HL-60/S4 treated with retinoic acid at 250 ng/mL for 4 days and 3 days (cell line): ENCODE data around the gene ELMOD2.
"Not testable (repeated sequence)": the region's sequence is repeated elsewhere in the genome, so short reads cannot be mapped to it uniquely, and the experiment has no call there.

Experiments
- in situ Hi-C: fragments of 300-500 bp; cut with MboI; formaldehyde crosslinking; loops from 2 replicates; pipeline ENCODE4 v1.7.0; 2022; ENCODE audit warnings: low sequenced_read_pairs

The ELMOD2 gene

DNA sequence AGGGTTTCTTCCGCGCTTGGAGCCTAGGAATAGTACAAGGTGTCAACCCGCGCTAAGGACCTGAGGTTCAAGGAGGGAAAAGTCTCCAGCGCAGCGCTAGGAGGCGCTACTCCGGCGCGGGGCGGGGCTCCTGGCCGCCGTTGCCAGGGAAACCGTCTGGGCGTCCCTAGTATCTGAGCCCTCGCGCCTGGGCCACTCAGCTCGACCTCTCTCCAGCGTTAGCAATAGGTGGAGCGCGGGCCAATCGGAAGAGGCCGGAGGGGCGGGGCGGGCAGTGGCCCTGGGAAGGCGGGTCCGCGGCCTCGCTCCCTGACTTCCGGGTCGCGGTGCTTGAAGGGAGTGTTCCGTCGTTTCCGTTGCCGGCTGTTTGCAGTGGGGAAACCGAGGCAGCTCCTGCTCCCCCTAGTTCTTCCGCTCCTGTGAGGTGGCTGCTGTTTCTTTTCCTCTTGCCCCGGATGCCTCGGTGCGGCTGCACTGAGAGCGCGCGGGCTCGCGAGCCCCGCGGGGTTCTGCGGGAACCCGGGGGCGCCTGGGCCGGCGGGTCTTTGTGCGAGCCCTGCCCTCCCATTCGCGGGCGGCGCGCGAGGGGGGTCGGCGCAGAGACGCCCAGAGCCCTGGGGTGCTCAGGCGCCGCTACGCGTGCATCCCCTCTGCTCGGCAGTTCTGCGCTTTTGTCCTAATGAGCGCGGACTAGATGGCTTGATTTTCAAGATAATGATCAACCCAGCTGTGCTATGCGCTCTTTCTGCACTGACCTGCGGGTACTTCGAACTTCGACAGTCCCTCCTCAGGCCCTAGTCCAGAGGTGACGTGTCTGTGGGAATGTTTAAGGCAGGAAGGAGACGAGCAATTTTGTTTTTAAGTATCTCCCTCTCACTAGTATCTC lies at the start of gene ELMOD2:
ELMOD2 (plus strand) TSS at position 312 of the 886 bp plus-strand sequence. CDS start 1,261 bp downstream, outside the sequence.
- in situ Hi-C loops = no loop called here

- in situ Hi-C loops = no loop called here
Observed at GRCh38 chr4:140483445-140483844, 40.5 kb upstream of the ELMOD2 start.

DNA sequence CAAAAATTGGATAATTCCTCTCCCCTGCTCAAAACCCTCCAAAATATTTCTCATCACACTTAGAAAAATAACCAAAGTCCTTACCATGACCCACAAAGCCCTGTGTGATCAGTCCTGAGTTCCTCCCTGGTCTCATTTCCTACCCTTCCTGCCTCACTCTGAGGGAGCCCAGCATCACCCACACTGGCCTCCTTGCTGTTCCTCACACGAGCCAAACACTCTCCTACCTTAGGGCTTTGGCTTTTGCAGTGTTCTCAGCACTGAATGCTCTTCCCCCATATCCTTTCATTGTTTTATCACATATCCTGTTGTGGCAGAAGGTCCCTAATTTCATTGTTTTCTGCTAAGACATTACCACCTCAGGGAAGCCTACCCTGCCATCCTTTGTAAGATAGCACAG lies 38.0 kb upstream of the ELMOD2 start:
- in situ Hi-C loops = no loop called here

DNA sequence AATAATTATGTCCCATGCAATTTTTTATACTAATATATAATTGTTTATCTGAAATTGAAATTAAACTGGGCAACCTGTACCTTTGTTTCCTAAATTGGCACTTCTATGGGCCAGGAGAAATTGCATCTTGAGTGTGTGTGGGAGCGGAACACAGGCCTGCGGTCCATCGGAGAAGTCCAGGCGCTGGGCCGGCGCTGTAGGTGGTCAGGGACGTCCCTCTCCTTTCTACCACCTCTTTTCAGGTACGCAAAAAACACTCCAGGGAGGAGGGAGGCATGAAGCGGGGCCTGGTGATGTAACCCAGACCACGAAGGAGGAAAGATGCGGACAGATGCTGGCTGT lies 26.6 kb upstream of the ELMOD2 start:
- in situ Hi-C loops = no loop called here

DNA sequence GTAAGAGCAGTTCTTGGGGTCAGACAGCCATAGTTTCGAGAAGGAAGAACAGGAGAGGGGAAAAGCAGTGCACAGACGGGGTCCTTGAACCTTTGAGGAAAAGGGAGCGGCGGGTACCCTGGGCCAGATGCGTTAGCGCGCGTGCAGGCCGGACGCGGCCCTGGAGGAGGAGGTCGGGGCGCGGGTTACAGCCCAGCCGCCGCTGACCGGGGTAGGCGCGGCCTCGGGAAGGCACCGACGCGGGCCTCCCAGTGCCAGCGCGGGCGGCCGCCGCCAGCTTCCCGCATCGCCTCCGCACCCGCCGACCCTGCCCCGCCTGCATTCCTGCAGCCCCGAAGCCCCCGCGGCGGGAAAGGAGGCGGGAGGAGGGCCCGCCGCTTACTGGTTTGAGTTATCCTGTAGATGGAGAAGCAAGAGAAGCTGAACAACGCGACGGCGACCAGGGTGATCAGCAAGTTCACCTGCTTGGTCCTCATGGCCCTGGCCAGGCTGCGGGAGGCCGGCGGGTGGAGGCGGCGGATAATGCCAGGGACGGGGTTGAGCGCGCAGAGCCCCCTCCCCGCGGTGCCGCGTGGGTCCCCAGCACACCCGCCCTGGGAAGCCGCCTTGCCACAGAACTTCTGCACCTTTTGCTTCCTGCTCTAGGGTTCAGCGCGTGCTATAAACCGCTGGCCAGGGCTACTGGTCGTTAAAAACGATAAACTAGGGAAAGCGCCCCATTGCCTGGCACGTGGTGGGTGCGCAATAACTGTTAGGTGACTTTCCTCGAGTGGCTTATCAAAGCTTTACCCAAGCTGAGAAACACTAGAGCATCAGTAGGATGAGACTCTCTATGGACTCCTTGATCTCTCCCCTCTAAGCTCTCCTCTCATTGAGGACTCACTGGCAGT lies 26.0 kb upstream of the ELMOD2 start, which contains the start of gene MGAT4D:
MGAT4D (minus strand) TSS at position 547 of the 890 bp plus-strand sequence; CDS start at position 476, 71 bp downstream.
- in situ Hi-C loops = no loop called here

- in situ Hi-C loops = no loop called here
Observed at GRCh38 chr4:140499391-140499790, 24.6 kb upstream of the ELMOD2 start.

DNA sequence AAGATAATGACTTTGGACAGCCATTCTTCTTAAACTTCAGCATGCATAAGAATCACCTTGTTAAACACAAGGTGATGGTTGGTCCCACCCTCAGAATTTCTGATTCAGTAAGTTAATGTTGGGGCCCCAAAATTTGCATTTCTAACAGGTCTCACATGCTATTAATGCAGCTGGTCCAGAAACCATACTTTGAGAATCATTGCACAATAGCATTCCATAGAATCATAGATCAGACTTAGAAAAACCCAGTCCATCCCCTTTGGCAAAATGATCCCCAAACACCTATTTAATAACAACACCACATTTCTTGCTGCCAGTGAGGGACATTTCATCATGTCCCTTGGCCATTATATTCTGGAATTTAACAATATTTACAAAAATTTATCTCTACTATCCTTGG lies 19.7 kb upstream of the ELMOD2 start:
- in situ Hi-C loops = no loop called here

- in situ Hi-C loops = not testable (repeated sequence)
Observed at GRCh38 chr4:140513765-140514164, 10.2 kb upstream of the ELMOD2 start.

GRCh38 chr4:140515423-140515822 lies 8.5 kb upstream of the ELMOD2 start:
- in situ Hi-C loops = no loop called here

DNA sequence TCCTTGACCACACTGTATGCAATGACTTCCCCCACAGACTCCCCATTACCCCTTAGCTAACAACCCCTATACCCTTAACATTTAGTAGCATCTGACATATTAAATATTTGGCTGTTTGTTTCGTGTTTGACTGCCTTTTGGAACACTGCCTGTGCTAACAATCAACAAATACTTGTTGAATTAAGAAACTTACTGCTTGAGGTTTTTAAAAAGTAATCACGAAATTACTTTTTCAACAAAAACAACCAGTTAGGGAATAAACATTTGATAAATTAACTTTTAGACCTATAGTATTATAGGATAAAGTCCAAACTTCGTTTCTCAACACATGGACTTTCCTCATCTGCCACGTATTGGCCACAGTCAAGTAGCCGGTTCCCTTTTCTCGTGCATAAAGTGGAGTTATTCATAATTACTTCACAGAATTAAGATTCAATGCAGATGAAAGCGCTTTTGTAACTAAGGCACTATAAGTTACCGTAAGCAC lies 555 bp upstream of the ELMOD2 start:
- in situ Hi-C loops = no loop called here

GRCh38 chr4:140529434-140529833 lies 5.5 kb downstream of the ELMOD2 start:
- in situ Hi-C loops = no loop called here

- in situ Hi-C loops = no loop called here
Observed at GRCh38 chr4:140533951-140534480, 10.0 kb downstream of the ELMOD2 start.

GRCh38 chr4:140556372-140557085 lies 32.6 kb downstream of the ELMOD2 start:
- in situ Hi-C loops = no loop called here

- in situ Hi-C loops = no loop called here
Observed at GRCh38 chr4:140557831-140558435, 34.0 kb downstream of the ELMOD2 start.

DNA sequence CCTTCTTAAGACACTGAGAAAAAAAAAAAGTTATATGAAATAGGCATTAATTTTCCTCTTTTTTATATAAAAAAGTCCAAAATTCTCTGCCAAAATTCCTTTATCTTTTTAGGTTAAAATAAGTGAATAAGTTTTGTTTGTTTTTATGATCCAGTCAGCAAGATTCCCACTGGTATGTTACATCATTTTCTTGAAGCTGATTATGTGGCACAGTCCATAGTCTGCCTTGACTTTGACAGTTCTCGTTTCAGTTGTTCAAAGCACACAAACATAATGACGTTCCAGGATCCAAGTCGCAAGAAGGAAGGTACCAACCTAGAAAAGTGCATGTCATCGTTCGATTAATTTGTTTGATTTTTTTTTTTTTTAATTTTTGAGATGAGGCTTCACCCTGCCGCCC lies 35.7 kb downstream of the ELMOD2 start:
- in situ Hi-C loops = no loop called here

DNA sequence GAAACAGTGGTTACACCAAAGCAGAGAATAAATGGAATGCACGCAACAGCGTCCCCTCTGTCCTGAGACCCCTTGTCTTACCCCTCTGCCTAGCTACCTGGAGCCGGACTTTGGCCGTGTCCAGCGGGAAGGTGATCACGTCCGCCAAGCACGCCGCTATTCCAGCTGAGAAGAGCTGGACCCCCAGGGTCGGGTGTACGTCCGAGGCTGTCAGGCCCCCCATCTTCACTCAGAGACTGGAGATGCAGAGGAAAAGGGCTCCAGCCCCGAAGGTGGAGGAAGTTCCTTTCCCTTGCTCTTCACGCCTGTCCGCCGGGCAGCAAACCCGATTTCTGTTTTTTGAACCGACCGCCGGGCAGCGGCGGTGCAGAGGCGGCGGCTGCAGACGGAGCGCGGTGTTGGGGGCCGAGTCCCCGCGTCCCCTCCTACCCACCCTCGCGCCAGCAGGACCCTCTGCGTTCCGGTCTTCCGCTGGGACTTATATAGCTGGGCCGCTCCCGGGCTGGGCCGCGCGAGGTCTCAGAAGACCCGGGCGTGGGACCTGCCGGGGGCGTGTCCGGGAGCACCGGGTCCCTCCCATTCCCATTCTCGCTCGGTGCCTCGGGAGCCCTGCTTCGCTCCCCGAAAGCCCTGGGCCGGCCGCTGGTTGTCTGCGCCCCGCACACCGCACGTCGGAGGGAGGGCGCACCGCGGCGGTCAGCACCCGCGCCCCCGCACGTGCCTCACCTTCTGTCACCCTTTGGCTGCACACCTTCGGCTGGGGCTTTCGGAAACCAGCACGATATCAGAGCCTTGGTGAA lies 44.7 kb downstream of the ELMOD2 start, which contains the start of gene UCP1:
UCP1 (minus strand) TSS at position 455 of the 800 bp plus-strand sequence; CDS start at position 223, 232 bp downstream.
- in situ Hi-C loops = no loop called here

DNA sequence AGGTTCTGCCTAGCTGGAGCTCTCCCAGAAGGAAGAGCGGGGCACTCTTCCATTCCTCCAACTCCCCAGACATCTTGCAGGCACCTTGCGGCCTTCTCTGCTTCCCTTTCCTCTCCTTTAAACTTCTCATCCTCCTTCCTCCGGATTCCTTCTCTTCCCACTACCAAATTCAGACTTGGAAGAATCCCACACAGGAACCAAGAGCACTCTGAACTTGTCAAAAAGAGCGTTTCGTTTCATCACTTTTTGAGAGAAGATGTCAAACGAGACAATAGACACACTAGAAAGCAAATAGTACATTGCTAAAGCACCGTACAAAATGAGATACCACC lies 45.3 kb downstream of the ELMOD2 start:
- in situ Hi-C loops = no loop called here

GRCh38 chr4:140571620-140572019 lies 47.7 kb downstream of the ELMOD2 start:
- in situ Hi-C loops = no loop called here

- in situ Hi-C loops = no loop called here
Observed at GRCh38 chr4:140575489-140575888, 51.5 kb downstream of the ELMOD2 start.
